Right lobe of liver (tissue), 6 donors: ENCODE results near the gene FAM20C. TPM values are rescaled to one million over a fixed set of nuclear protein-coding genes. Genes with fewer than 3 reads are reported as not detected.

ENCODE experiments used
- ATAC-seq, 4 donors: fragments of 200-7000 bp; cut with Tn5 transposase; one replicate each; pipeline ENCODE4 v1.9.1; 2020; ENCODE audit warnings: mild to moderate bottlenecking in 4 of 4, moderate library complexity in 4 of 4
- DNase-seq, 3 donors: peaks; one replicate each; pipeline ENCODE4 v3.0.0-alpha.2; 2020
- H3K27ac ChIP-seq, 3 donors: fragments of 200-600 bp; one replicate each; pipeline ENCODE4 v1.8.0; 2022
- H3K27me3 ChIP-seq, 2 donors: fragments of 200-600 bp; one replicate each; pipeline ENCODE4 v1.8.0; 2022
- H3K36me3 ChIP-seq, 4 donors: fragments of 200-600 bp; sonication (generic) in 1 of 4; one replicate each; pipeline versions ENCODE4 v1.5.1 to v1.8.0; 2017 to 2022; ENCODE audit warnings: control low read depth in 1 of 4
- H3K4me1 ChIP-seq, 4 donors: fragments of 200-600 bp; sonication (generic) in 1 of 4; one replicate each; pipeline versions ENCODE4 v1.5.1 to v1.8.0; 2017 to 2022; ENCODE audit warnings: control low read depth in 1 of 4
- H3K4me3 ChIP-seq, 3 donors: fragments of 200-600 bp; one replicate each; pipeline ENCODE4 v1.8.0; 2022
- H3K9me3 ChIP-seq, 4 donors: fragments of 200-600 bp; sonication (generic) in 1 of 4; one replicate each; pipeline versions ENCODE4 v1.5.1 to v1.8.0; 2017 to 2022; ENCODE audit warnings: control low read depth in 1 of 4
- CTCF ChIP-seq, 4 donors: fragments of 200-600 bp in 3 of 4; fragments of 450-650 bp in 1 of 4; IDR thresholded peaks; one replicate each; pipeline versions ENCODE4 v1.5.1 to v1.8.0; 2016 to 2022; ENCODE audit warnings: antibody characterized with exemption in 4 of 4, mild to moderate bottlenecking in 2 of 4
- POLR2A ChIP-seq: fragments of 450-650 bp; IDR thresholded peaks from one replicate; pipeline ENCODE4 v1.6.1; 2017; ENCODE audit warnings: antibody characterized with exemption, mild to moderate bottlenecking
- WGBS: methylation state at CpG from one replicate; pipeline ENCODE4 v1.1.6; 2018; ENCODE audit warnings: low coverage, low lambda C conversion rate; ENCODE audit not compliant: insufficient coverage; ENCODE audit errors: missing lambda C conversion rate; 5-methylcytosine and 5-hydroxymethylcytosine counted together
- intact Hi-C, 2 donors: fragments of 100-400 bp; cut with DNase I; formaldehyde crosslinking; loops; one replicate each; pipeline versions ENCODE4 v1.11.2 to v1.14.1; 2022
- total RNA-seq, 6 experiments: library from RNA; depleted of rRNA in 2 of 6; stranded (reverse); fragments of >200 nt in 2 of 6; fragmentation: NEBNext Ultra II Directional in 3 of 6; extraction: Animal tissue kit (Norgen Biotek cat#: 25700) in 3 of 6; gene quantifications; one replicate each; pipeline versions ENCODE4 v1.1.0 to v1.2.4, GENCODE V29; 2016 to 2023
- donor health status: DM: no; HTN: yes; CAD: no.
- donor health status: DM: no; HTN: no; CAD: no.
- donor health status: DM: no; HTN: no; CAD: no.
- donor health status: DM: no; HTN: yes; CAD: no.
- donor health status: DM: no; HTN: yes; CAD: no.

The FAM20C gene
- total RNA-seq, 6 experiments from 2014 or later = 32.1 to 73.8 (median 57.3) TPM

GRCh38 chr7:285731-286130 is 93.4 kb downstream of the FAM20C start:
- no peaks in the 10 kb centered on the region for H3K36me3 ChIP-seq
- intact Hi-C loops = no loop called here
- H3K4me3 ChIP-seq = no peak overlapping the region
- H3K4me1 ChIP-seq = no peaks in the 10 kb centered on the region
- 73% methylated on average over 13 of the region's 16 CpGs for WGBS
- DNase-seq (peak in 1 of 3 donors; percentile 43), ATAC-seq (no peak)
- H3K27ac ChIP-seq = no peak overlapping the region
- no peaks in the 10 kb centered on the region for H3K9me3 ChIP-seq
- peaks cover 8 to 11% of the 10 kb centered on the region in 2 donors for H3K27me3 ChIP-seq
- TF ChIP-seq POLR2A (no peak), CTCF (IDR thresholded peaks at IDR 0.05) (no peak)

- H3K27me3 ChIP-seq = peaks cover 8 to 12% of the 10 kb centered on the region in 2 donors
- no peak overlapping the region for H3K27ac ChIP-seq
These were observed 93.9 kb downstream of the FAM20C start for GRCh38 chr7:286266-286665.

GRCh38 chr7:288671-289101 is 96.3 kb downstream of the FAM20C start:
- Histone ChIP-seq H3K9me3 (no peaks in the 10 kb centered on the region), H3K4me3 (no peak overlapping the region), H3K27me3 (peaks cover 8 to 18% of the 10 kb centered on the region in 2 donors), H3K4me1 (no peaks in the 10 kb centered on the region), H3K36me3 (no peaks in the 10 kb centered on the region), H3K27ac (no peak overlapping the region)
- TF ChIP-seq CTCF (IDR thresholded peaks at IDR 0.05) = no peak
- TF ChIP-seq POLR2A = no peak
- DNase-seq = peak in 2 of 3 donors; percentile 37
- 86% methylated on average over 6 of the region's 14 CpGs for WGBS
- intact Hi-C loops = no loop called here
- no peak for ATAC-seq

More at GRCh38 chr7:286266-286665, 93.9 kb downstream of the FAM20C start:
- Histone ChIP-seq H3K36me3 (no peaks in the 10 kb centered on the region), H3K9me3 (no peaks in the 10 kb centered on the region), H3K4me1 (no peaks in the 10 kb centered on the region), H3K4me3 (no peak overlapping the region)
- intact Hi-C loops = no loop called here
- ATAC-seq (no peak), DNase-seq (peak in 1 of 3 donors; percentile 20)
- 88% methylated on average over 12 of the region's 18 CpGs for WGBS
- no peak for TF ChIP-seq POLR2A
- no peak for TF ChIP-seq CTCF (IDR thresholded peaks at IDR 0.05)

- ATAC-seq (peak in 1 of 4 donors; percentile 5), DNase-seq (peak in 1 of 3 donors; percentile 32)
- H3K27ac ChIP-seq = no peak overlapping the region
- H3K36me3 ChIP-seq = no peaks in the 10 kb centered on the region
- H3K4me3 ChIP-seq = no peak overlapping the region
- WGBS = 27% methylated on average over 9 of the region's 46 CpGs
- H3K27me3 ChIP-seq = peaks cover 8 to 18% of the 10 kb centered on the region in 2 donors
- H3K9me3 ChIP-seq = no peaks in the 10 kb centered on the region
- intact Hi-C loops = no loop called here
- no peak for TF ChIP-seq POLR2A
- TF ChIP-seq CTCF (IDR thresholded peaks at IDR 0.05) = no peak
- no peaks in the 10 kb centered on the region for H3K4me1 ChIP-seq
These were observed 96.9 kb downstream of the FAM20C start for GRCh38 chr7:289209-289755.
